PC-9 (cell line): Measurements from ENCODE around the gene MYO3B. TPM values are rescaled to one million over a fixed set of nuclear protein-coding genes. Genes with fewer than 3 reads are reported as not detected.

Source experiments
- BruUV-seq: library from RNA; stranded (reverse); fragments of 400-500 nt; replicated peaks from 2 replicates; lab custom pipeline; 2021; lab: Mats Ljungman, UMichigan
- CTCF ChIA-PET: fragments of 300-600 bp; sonication (Branson Sonifier 250); formaldehyde crosslinking; loops from one replicate; lab custom pipeline; 2022; ENCODE audit warnings: antibody characterized with exemption; lab: Charles Lee
- POLR2A ChIA-PET: fragments of 300-600 bp; sonication (Branson Sonifier 250); formaldehyde crosslinking; loops from one replicate; lab custom pipeline; 2022; ENCODE audit warnings: antibody characterized with exemption; ENCODE audit not compliant: unreplicated experiment; lab: Charles Lee
- DNase-seq, 2 experiments: peaks; one replicate each; pipeline versions ENCODE4 v3.0.0 to v3.0.0-alpha.2; 2015 to 2022; ENCODE audit warnings: mixed read lengths in 1 of 2
- H2AFZ ChIP-seq: fragments of 200-600 bp; sonication (generic); 2 replicates; pipeline ENCODE4 v1.8.1; 2017; ENCODE audit warnings: antibody characterized with exemption
- H3F3A ChIP-seq: fragments of 200-600 bp; sonication (generic); 2 replicates; pipeline ENCODE4 v1.8.1; 2017; ENCODE audit warnings: antibody characterized with exemption, mild to moderate bottlenecking, low read depth; ENCODE audit not compliant: insufficient read depth
- H3K27ac ChIP-seq: fragments of 200-600 bp; sonication (generic); 2 replicates; pipeline ENCODE4 v1.6.1; 2016; ENCODE audit warnings: mixed run types
- H3K27me3 ChIP-seq: fragments of 200-600 bp; sonication (generic); 2 replicates; pipeline ENCODE4 v1.6.1; 2016; ENCODE audit warnings: low read depth, mixed run types; ENCODE audit not compliant: insufficient read depth
- H3K36me3 ChIP-seq: fragments of 200-600 bp; sonication (generic); 2 replicates; pipeline ENCODE4 v1.6.1; 2016; ENCODE audit warnings: low read depth, mixed run types
- H3K4me1 ChIP-seq: fragments of 200-600 bp; sonication (generic); replicated peaks from 2 replicates; pipeline ENCODE4 v1.6.1; 2016; ENCODE audit warnings: mixed run types; ENCODE audit not compliant: insufficient read depth
- H3K4me2 ChIP-seq: fragments of 200-600 bp; sonication (generic); 2 replicates; pipeline ENCODE4 v1.6.1; 2017; ENCODE audit warnings: mixed run types
- H3K4me3 ChIP-seq: fragments of 200-600 bp; sonication (generic); 2 replicates; pipeline ENCODE4 v1.6.1; 2016; ENCODE audit warnings: mixed run types
- H3K79me2 ChIP-seq: fragments of 200-600 bp; sonication (generic); 2 replicates; pipeline ENCODE4 v1.6.1; 2017; ENCODE audit warnings: low read depth, mixed run types
- H3K9me2 ChIP-seq: fragments of 200-600 bp; sonication (generic); 2 replicates; pipeline ENCODE4 v1.8.1; 2017; ENCODE audit warnings: mild to moderate bottlenecking; ENCODE audit not compliant: insufficient read depth
- H3K9me3 ChIP-seq: fragments of 200-600 bp; sonication (generic); 2 replicates; pipeline ENCODE4 v1.8.1; 2016; ENCODE audit warnings: low read depth; ENCODE audit not compliant: insufficient read depth
- H4K20me1 ChIP-seq: fragments of 200-600 bp; sonication (generic); 2 replicates; pipeline ENCODE4 v1.8.1; 2017; ENCODE audit not compliant: insufficient read depth
- EZH2 ChIP-seq: fragments of 200-600 bp; sonication (generic); IDR thresholded peaks from 2 replicates; pipeline ENCODE4 v1.8.0; 2017; ENCODE audit warnings: antibody characterized with exemption, low read depth
- intact Hi-C: fragments of 100-400 bp; cut with micrococcal nuclease; formaldehyde crosslinking; loops from one replicate; pipeline ENCODE4 v1.10.0; 2022; ENCODE audit not compliant: unreplicated experiment
- total RNA-seq: library from RNA; stranded (reverse); gene quantifications from 2 replicates; pipeline ENCODE4 v1.2.3, GENCODE V29; 2021
- TF ChIP-seq, protein P1 (sequence below): fragments of 200-600 bp; sonication (generic); conservative IDR thresholded peaks from 2 replicates; pipeline ENCODE4 v1.6.1; 2017; ENCODE audit warnings: mixed run types, antibody characterized with exemption, mild to moderate bottlenecking, moderate library complexity

MYO3B gene
- total RNA-seq, 1 experiment from 2014 or later = 5.3 TPM

DNA sequence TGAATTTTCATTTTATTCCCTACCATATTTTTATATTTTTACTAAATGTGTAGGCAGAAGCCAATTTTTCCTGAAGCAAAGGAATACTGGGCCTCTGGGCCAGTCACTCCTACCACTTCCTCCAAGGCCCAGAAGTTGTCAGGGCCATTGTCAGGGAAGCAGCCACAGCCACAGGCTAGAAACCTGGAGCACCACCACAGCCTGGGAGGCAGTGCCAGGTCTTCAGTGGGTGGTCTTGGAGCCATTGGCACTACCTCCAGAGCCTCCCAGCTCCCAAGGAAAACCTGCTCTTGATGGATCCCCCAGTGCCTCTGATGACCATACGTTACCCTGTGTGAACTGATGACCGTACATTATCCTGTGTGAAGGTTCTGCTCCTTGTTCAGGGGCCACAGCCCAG, 401.6 kb downstream of the MYO3B start:
- Histone ChIP-seq H2AFZ (no peak overlapping the region), H3K36me3 (no peaks in the 10 kb centered on the region), H3K9me3 (no peaks in the 10 kb centered on the region), H3K4me1 (no peaks in the 10 kb centered on the region), H3K27me3 (no peaks in the 10 kb centered on the region), H3K27ac (no peak overlapping the region), H3K9me2 (no peaks in the 10 kb centered on the region), H3K79me2 (no peaks in the 10 kb centered on the region), H3K4me3 (no peak overlapping the region), H4K20me1 (no peaks in the 10 kb centered on the region), H3K4me2 (no peak overlapping the region), H3F3A (no peaks in the 10 kb centered on the region)
- no peak for TF ChIP-seq EZH2
- TF ChIP-seq, protein P1, sequence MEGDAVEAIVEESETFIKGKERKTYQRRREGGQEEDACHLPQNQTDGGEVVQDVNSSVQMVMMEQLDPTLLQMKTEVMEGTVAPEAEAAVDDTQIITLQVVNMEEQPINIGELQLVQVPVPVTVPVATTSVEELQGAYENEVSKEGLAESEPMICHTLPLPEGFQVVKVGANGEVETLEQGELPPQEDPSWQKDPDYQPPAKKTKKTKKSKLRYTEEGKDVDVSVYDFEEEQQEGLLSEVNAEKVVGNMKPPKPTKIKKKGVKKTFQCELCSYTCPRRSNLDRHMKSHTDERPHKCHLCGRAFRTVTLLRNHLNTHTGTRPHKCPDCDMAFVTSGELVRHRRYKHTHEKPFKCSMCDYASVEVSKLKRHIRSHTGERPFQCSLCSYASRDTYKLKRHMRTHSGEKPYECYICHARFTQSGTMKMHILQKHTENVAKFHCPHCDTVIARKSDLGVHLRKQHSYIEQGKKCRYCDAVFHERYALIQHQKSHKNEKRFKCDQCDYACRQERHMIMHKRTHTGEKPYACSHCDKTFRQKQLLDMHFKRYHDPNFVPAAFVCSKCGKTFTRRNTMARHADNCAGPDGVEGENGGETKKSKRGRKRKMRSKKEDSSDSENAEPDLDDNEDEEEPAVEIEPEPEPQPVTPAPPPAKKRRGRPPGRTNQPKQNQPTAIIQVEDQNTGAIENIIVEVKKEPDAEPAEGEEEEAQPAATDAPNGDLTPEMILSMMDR = no peak
- intact Hi-C loops = no loop called here
- no peak for DNase-seq
- ChIA-PET CTCF (no interaction called here), POLR2A (no interaction called here)
- no TSS peak for BruUV-seq

DNA sequence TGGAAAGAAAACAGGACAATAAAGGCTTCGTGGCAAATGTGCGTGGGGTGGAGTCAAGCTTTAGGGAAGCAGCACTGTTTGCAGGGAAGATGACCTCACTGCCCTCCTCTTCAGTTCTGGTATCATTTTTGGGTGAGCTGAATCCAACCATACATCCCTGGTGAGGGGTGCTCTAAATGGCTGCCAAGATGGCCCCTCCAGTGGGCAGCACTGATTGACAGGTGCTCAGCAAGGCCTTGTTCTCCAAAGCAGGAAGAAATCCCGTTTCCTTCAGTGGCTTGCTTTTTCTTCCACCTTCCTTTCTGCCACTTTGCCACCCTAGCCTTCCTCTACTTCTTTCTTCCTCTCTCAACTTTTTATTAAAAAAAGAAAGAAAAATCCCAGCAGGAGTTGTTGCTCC, 404.4 kb downstream of the MYO3B start:
- TF ChIP-seq, protein P1 = no peak
- no peak for TF ChIP-seq EZH2
- H3K9me3 ChIP-seq = no peaks in the 10 kb centered on the region
- no peaks in the 10 kb centered on the region for H3F3A ChIP-seq
- no TSS peak for BruUV-seq
- H3K79me2 ChIP-seq = no peaks in the 10 kb centered on the region
- no peak overlapping the region for H3K27ac ChIP-seq
- POLR2A ChIA-PET = no interaction called here
- H3K4me3 ChIP-seq = no peak overlapping the region
- H3K4me1 ChIP-seq = no peaks in the 10 kb centered on the region; the same call in 1 of the 2 replicates
- intact Hi-C loops = loop anchor here (10.0 kb wide), 1 partner anchor 232 kb away; the partner anchor contains the start of gene GAD1
- no peaks in the 10 kb centered on the region for H3K36me3 ChIP-seq
- no peak overlapping the region for H2AFZ ChIP-seq
- no peaks in the 10 kb centered on the region for H3K9me2 ChIP-seq
- H3K27me3 ChIP-seq = no peaks in the 10 kb centered on the region
- H3K4me2 ChIP-seq = no peak overlapping the region
- DNase-seq = no peak
- CTCF ChIA-PET = no interaction called here
- no peaks in the 10 kb centered on the region for H4K20me1 ChIP-seq

DNA sequence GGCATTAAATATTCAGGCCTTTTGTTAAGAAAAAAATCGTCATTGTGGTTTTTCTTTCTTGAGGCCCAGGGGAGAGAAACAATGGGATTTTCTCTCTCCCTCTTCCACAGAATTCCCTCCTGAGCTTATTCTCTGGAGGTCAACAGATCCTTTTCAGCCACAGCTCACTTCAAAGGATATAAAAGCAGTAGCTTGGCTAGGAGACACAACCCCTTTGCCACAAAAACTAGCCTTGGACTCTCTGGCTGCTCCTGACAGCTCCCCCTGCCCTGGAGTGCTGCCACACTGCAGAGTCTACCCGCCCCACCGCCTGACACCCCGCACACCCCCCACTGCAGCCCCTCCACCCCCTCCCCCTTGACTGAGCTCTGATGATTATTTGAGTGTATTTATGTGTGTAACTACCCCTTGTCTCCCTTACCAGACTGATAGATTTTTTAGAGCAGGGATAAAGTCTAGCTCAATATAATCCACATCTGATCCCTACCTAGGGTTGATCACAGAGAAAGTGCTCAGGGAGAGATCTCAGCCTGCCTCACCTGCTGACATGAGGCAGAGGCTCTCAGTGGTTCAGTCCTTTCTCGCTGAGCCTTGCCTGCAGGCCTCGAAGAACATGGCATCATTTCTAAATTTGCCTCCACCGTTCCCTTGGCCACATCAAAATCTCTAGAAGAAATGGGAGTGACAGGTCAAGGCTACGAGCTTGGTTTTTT, 405.0 kb downstream of the MYO3B start:
- no peak for DNase-seq
- intact Hi-C loops = loop anchor here (10.0 kb wide), 1 partner anchor 232 kb away; the partner anchor contains the start of gene GAD1
- Histone ChIP-seq H3K27ac (no peak overlapping the region), H3K36me3 (no peaks in the 10 kb centered on the region), H3K4me2 (no peak overlapping the region), H3K9me3 (no peaks in the 10 kb centered on the region), H3K79me2 (no peaks in the 10 kb centered on the region), H3K27me3 (no peaks in the 10 kb centered on the region), H3K9me2 (no peaks in the 10 kb centered on the region), H3K4me3 (no peak overlapping the region), H2AFZ (no peak overlapping the region), H4K20me1 (no peaks in the 10 kb centered on the region), H3F3A (no peaks in the 10 kb centered on the region), H3K4me1 (peaks cover 2% of the 10 kb centered on the region)
- CTCF ChIA-PET = no interaction called here
- TF ChIP-seq EZH2 = no peak
- TF ChIP-seq, protein P1 = no peak
- POLR2A ChIA-PET = no interaction called here
- no TSS peak for BruUV-seq
